GM12878 (cell line): Measurements from ENCODE around the gene PHF1. TPM values are rescaled to one million over a fixed set of nuclear protein-coding genes. Genes with fewer than 3 reads are reported as not detected.

ENCODE experiments used
- ATAC-seq: fragments of 200-7000 bp; cut with Tn5 transposase; 3 replicates; pipeline ENCODE4 v1.9.1; 2020; ENCODE audit warnings: mild to moderate bottlenecking, moderate library complexity
- BruUV-seq: library from RNA; stranded (reverse); fragments of 400-500 nt; replicated peaks from 2 replicates; lab custom pipeline; 2021; lab: Mats Ljungman, UMichigan
- CTCF ChIA-PET: fragments of 300-600 bp; sonication (Branson Sonifier 250); formaldehyde crosslinking; extraction: SDS; loops from one replicate; lab custom pipeline; 2021; ENCODE audit warnings: inconsistent platforms; lab: Yijun Ruan, JAX
- POLR2A ChIA-PET: fragments of 350-600 bp; formaldehyde crosslinking; extraction: SDS; loops from one replicate; lab custom pipeline; 2021; ENCODE audit warnings: inconsistent platforms; lab: Charles Lee
- RAD21 ChIA-PET: fragments of 300-600 bp; sonication (Branson Sonifier 250); formaldehyde crosslinking; loops from one replicate; lab custom pipeline; 2023; ENCODE audit warnings: antibody characterized with exemption; ENCODE audit not compliant: unreplicated experiment; lab: Charles Lee
- SMC1A ChIA-PET: fragments of 300-600 bp; sonication (Branson Sonifier 250); formaldehyde crosslinking; loops from one replicate; lab custom pipeline; 2023; ENCODE audit not compliant: unreplicated experiment, uncharacterized antibody; lab: Charles Lee
- DNase-seq: peaks from one replicate; pipeline ENCODE4 v3.0.0-alpha.2; 2011; ENCODE audit warnings: low read depth, low spot score
- FAIRE-seq: peaks from 3 replicates; lab custom pipeline; 2011; peaks lifted over from hg19 to GRCh38; lab: Jason Lieb, UNC
- H2AFZ ChIP-seq: 2 replicates; pipeline ENCODE4 v1.6.0; 2011; ENCODE audit warnings: low read depth, low read length, control low read depth; ENCODE audit not compliant: control insufficient read depth
- H3K27ac ChIP-seq: 2 replicates; pipeline ENCODE4 v1.5.1; 2011; ENCODE audit warnings: control low read depth; ENCODE audit not compliant: control insufficient read depth, insufficient read depth
- H3K27me3 ChIP-seq, 2 experiments: replicated peaks in 1 of 2; 2 replicates each; pipeline versions ENCODE4 v1.6.0 to v1.6.1; 2011; ENCODE audit warnings: low read length in 1 of 2; ENCODE audit not compliant: control insufficient read depth in 2 of 2, insufficient read depth in 2 of 2
- H3K36me3 ChIP-seq, 2 experiments: 2 replicates each; pipeline ENCODE4 v1.5.1; 2011; ENCODE audit warnings: low read length in 1 of 2; ENCODE audit not compliant: control insufficient read depth in 2 of 2, insufficient read depth in 2 of 2
- H3K4me1 ChIP-seq: 2 replicates; pipeline ENCODE4 v1.6.1; 2011; ENCODE audit warnings: mild to moderate bottlenecking, low read length, moderate library complexity, mixed read lengths; ENCODE audit not compliant: control insufficient read depth, insufficient read depth
- H3K4me2 ChIP-seq: 2 replicates; pipeline ENCODE4 v1.6.0; 2011; ENCODE audit warnings: control low read depth; ENCODE audit not compliant: control insufficient read depth, insufficient read depth
- H3K4me3 ChIP-seq: fragments of 200-600 bp; sonication (generic); 2 replicates; pipeline ENCODE4 v1.5.1; 2016
- H3K79me2 ChIP-seq: 2 replicates; pipeline ENCODE4 v1.6.0; 2011; ENCODE audit warnings: low read length; ENCODE audit not compliant: control insufficient read depth, insufficient read depth
- H3K9ac ChIP-seq: 2 replicates; pipeline ENCODE4 v1.8.0; 2011; ENCODE audit warnings: low read length, control low read depth, mixed read lengths; ENCODE audit not compliant: control insufficient read depth, insufficient read depth
- H3K9me3 ChIP-seq: replicated peaks from 3 replicates; pipeline ENCODE4 v1.5.1; 2011; ENCODE audit warnings: mild to moderate bottlenecking, low read length; ENCODE audit not compliant: control insufficient read depth, insufficient read depth
- H4K20me1 ChIP-seq: 2 replicates; pipeline ENCODE4 v1.6.0; 2011; ENCODE audit not compliant: control insufficient read depth, insufficient read depth
- CBX5 ChIP-seq: sonication (generic); IDR thresholded peaks from 2 replicates; pipeline ENCODE4 v1.6.1; 2016; ENCODE audit warnings: low read depth, moderate library complexity, mild to moderate bottlenecking, inconsistent platforms
- CHD4 ChIP-seq: fragments of 200-600 bp; sonication (generic); IDR thresholded peaks from 2 replicates; pipeline ENCODE4 v1.6.1; 2016; ENCODE audit warnings: mild to moderate bottlenecking
- FOXK2 ChIP-seq: fragments of 450-650 bp; IDR thresholded peaks from 2 replicates; pipeline ENCODE4 v1.6.1; 2017; ENCODE audit warnings: mild to moderate bottlenecking, moderate library complexity
- HCFC1 ChIP-seq: fragments of 150-350 bp; IDR thresholded peaks from 2 replicates; pipeline ENCODE4 v1.6.1; 2014; ENCODE audit warnings: low read length
- IRF3 ChIP-seq: fragments of 450-650 bp; IDR thresholded peaks from 2 replicates; pipeline ENCODE4 v1.6.1; 2014; ENCODE audit warnings: mild to moderate bottlenecking
- PAX8 ChIP-seq: fragments of 450-650 bp; IDR thresholded peaks from 2 replicates; pipeline ENCODE4 v1.6.1; 2017; ENCODE audit warnings: mild to moderate bottlenecking, moderate library complexity
- PRDM15 ChIP-seq: fragments of 450-650 bp; formaldehyde crosslinking; IDR thresholded peaks from 2 replicates; pipeline ENCODE4 v1.4.0; 2020; ENCODE audit warnings: mild to moderate bottlenecking, moderate library complexity
- SMAD1 ChIP-seq: fragments of 450-650 bp; IDR thresholded peaks from 2 replicates; pipeline ENCODE4 v1.6.1; 2018; ENCODE audit warnings: mild to moderate bottlenecking, low read depth; ENCODE audit not compliant: partially characterized antibody
- STAT3 ChIP-seq: IDR thresholded peaks from 2 replicates; pipeline ENCODE4 v1.6.1; 2011; ENCODE audit warnings: low read depth, low read length, improper control_type of control experiment
- ZNF384 ChIP-seq: IDR thresholded peaks from 2 replicates; pipeline ENCODE4 v1.6.1; 2012; ENCODE audit warnings: low read depth, mild to moderate bottlenecking, low read length, improper control_type of control experiment, borderline replicate concordance
- WGBS: methylation state at CpG from one replicate; pipeline ENCODE4 v1.1.6; 2016; ENCODE audit warnings: low lambda C conversion rate; ENCODE audit not compliant: insufficient replicate concordance, insufficient coverage; ENCODE audit errors: missing lambda C conversion rate; 5-methylcytosine and 5-hydroxymethylcytosine counted together
- in situ Hi-C: fragments of 300-500 bp; cut with MboI; formaldehyde crosslinking; loops from 9 replicates; pipeline ENCODE4 v1.14.3; 2018; ENCODE audit warnings: mixed read lengths
- intact Hi-C: fragments of 100-400 bp; cut with micrococcal nuclease; formaldehyde crosslinking; loops from one replicate; pipeline ENCODE4 v1.14.2; 2022; ENCODE audit not compliant: unreplicated experiment
- polyA plus RNA-seq, 11 experiments: library from polyadenylated mRNA; depleted of rRNA in 4 of 11; unstranded in 6 of 11; stranded (reverse) in 5 of 11; fragments of >200 nt; fragmentation: Nextera tagmentation in 4 of 11; fragmentation: Illumina TruSeq in 1 of 11; extraction: Ambion mirVana in 4 of 11; extraction: Trizol in 1 of 11; gene quantifications; 1 replicate in 1 of 11; 2 replicates in 10 of 11; pipeline versions ENCODE4 v1.2.1 to v1.2.3, GENCODE V29; 2011 to 2016; ENCODE audit warnings: inconsistent platforms in 2 of 11, missing spikeins in 2 of 11, low read depth in 1 of 11
- total RNA-seq, 4 experiments: library from RNA; depleted of rRNA in 3 of 4; stranded (reverse); fragments of >200 nt in 3 of 4; fragmentation: Illumina TruSeq in 1 of 4; extraction: Trizol in 1 of 4; gene quantifications; 2 replicates each; pipeline versions ENCODE4 v1.2.1 to v1.2.3, GENCODE V29; 2013 to 2021
- TF ChIP-seq, protein P1 (sequence below): fragments of 450-650 bp; conservative IDR thresholded peaks from 2 replicates; pipeline ENCODE4 v1.6.1; 2017; ENCODE audit warnings: mild to moderate bottlenecking, moderate library complexity

PHF1 gene
- total and polyA plus RNA-seq, 10 of the 15 experiments (the other 5 are each of a cell fraction or from before 2014, with no cell fraction given): 1.3 to 17.8 (median 6.2) TPM

DNA sequence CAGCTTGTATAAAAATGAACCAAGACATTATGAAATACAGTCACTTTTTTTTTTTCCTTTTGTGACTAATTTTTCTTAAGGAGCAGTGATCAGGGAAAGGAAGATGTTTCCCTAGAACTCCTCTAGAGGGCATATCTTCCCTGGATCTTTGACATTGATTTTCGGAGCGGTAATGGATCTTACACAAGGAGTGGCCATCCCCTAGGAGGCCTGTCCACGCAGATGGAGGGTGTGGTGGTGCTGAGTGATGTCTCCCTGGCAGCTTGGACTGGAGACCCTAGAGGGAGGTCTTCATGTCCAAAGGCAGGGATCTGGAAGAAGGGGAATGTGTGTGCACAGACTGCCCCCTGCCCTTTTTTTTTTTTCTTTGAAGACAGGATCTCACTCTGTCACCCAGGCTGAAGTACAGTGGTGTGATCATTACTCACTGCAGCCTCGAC lies 26.2 kb upstream of the PHF1 start:
- Histone ChIP-seq H3K27me3 (no peaks in the 10 kb centered on the region), H3K36me3 (no peaks in the 10 kb centered on the region), H3K4me1 (no peaks in the 10 kb centered on the region), H3K79me2 (no peaks in the 10 kb centered on the region), H3K27ac (no peak overlapping the region), H3K4me2 (no peak overlapping the region), H3K9me3 (no peaks in the 10 kb centered on the region), H3K9ac (no peak overlapping the region), H3K4me3 (no peak overlapping the region), H2AFZ (no peak overlapping the region), H4K20me1 (no peaks in the 10 kb centered on the region)
- SMC1A ChIA-PET: no interaction called here
- in situ Hi-C loops (no loop called here), intact Hi-C loops (no loop called here)
- 53% methylated on average over 4 of the region's 4 CpGs for WGBS
- no peak for DNase-seq
- no TSS peak for BruUV-seq
- RAD21 ChIA-PET: no interaction called here
- FAIRE-seq: no peak
- no peak for ATAC-seq
- CTCF ChIA-PET: no interaction called here
- POLR2A ChIA-PET: no interaction called here
- TF ChIP-seq FOXK2: no peak
- no peak for TF ChIP-seq PAX8
- TF ChIP-seq CHD4: no peak
- TF ChIP-seq HCFC1: no peak

GRCh38 chr6:33390173-33390572 lies 20.6 kb upstream of the PHF1 start:
- no peaks in the 10 kb centered on the region for H3K27me3 ChIP-seq
- 90% methylated on average over 2 of the region's 2 CpGs for WGBS
- no peak overlapping the region for H3K4me3 ChIP-seq
- no peak for FAIRE-seq
- CTCF ChIA-PET: interaction anchor here (0.8 to 1.7 kb wide), 14 partner anchors 11 to 319 kb away, joined by 3 to 19 read pairs (median 5); partner anchors contain the start of genes SYNGAP1 and ZBTB22
- ATAC-seq: no peak
- RAD21 ChIA-PET: no interaction called here
- intact Hi-C loops: loop anchor here (2.0 to 5.0 kb wide), 3 partner anchors 29 to 113 kb away; partner anchors contain the start of genes B3GALT4 and CUTA
- POLR2A ChIA-PET: interaction anchor here (0.6 to 1.3 kb wide), 4 partner anchors 20 to 179 kb away, joined by 3 to 4 read pairs (median 3); no protein-coding TSS in a partner anchor
- H3K27ac ChIP-seq: no peak overlapping the region
- no peaks in the 10 kb centered on the region for H3K9me3 ChIP-seq
- in situ Hi-C loops: no loop called here
- H3K79me2 ChIP-seq: peaks cover 35% of the 10 kb centered on the region
- no peaks in the 10 kb centered on the region for H4K20me1 ChIP-seq
- no TSS peak for BruUV-seq
- H3K36me3 ChIP-seq: peaks cover 0 to 2% of the 10 kb centered on the region in 2 experiments; a peak in 1 of 4 replicates
- DNase-seq: no peak
- SMC1A ChIA-PET: interaction anchor here (0.9 to 1.2 kb wide), 5 partner anchors 12 to 179 kb away, joined by 3 to 8 read pairs (median 5); partner anchors contain the start of gene SYNGAP1
- peaks cover 6% of the 10 kb centered on the region for H3K4me1 ChIP-seq
- H3K4me2 ChIP-seq: no peak overlapping the region
- no peak overlapping the region for H2AFZ ChIP-seq
- no peak overlapping the region for H3K9ac ChIP-seq
- TF ChIP-seq CBX5 (no peak), SMAD1 (no peak), PRDM15 (CRISPR knock-in tag) (no peak), IRF3 (no peak), STAT3 (no peak), ZNF384 (no peak)
- TF ChIP-seq, protein P1, sequence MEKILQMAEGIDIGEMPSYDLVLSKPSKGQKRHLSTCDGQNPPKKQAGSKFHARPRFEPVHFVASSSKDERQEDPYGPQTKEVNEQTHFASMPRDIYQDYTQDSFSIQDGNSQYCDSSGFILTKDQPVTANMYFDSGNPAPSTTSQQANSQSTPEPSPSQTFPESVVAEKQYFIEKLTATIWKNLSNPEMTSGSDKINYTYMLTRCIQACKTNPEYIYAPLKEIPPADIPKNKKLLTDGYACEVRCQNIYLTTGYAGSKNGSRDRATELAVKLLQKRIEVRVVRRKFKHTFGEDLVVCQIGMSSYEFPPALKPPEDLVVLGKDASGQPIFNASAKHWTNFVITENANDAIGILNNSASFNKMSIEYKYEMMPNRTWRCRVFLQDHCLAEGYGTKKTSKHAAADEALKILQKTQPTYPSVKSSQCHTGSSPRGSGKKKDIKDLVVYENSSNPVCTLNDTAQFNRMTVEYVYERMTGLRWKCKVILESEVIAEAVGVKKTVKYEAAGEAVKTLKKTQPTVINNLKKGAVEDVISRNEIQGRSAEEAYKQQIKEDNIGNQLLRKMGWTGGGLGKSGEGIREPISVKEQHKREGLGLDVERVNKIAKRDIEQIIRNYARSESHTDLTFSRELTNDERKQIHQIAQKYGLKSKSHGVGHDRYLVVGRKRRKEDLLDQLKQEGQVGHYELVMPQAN: no peak
